Putamen (tissue), 1 donor: ENCODE data around the gene ANGPTL2.

Experiments used
- DNase-seq: peaks from one replicate; pipeline ENCODE4 v3.0.0-alpha.2; 2016; ENCODE audit warnings: low spot score

Gene ANGPTL2

DNA sequence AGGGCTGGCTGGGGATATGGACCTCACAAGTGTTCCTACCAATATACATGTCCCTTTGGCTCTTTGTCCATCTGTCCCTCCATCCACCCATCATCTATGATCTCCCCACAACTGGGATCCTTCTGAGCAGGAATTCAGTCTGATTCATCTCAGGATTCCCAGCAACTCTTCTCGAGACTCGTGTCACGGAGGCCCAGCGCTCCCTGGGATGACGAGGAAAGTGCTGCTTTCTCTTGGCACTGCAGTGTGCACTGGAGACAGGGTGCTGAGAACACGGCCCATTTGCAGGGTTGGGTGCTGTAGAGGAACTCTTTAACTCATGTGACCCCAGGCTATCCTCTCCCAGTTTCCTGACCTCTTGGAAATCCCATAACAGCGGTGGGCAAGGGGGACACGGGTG is 72.9 kb downstream of the ANGPTL2 start:
- no peak for DNase-seq

- peak; percentile 49 for DNase-seq
These were observed 73.4 kb downstream of the ANGPTL2 start for GRCh38 chr9:127049044-127049443.

- no peak for DNase-seq
These were observed 74.5 kb downstream of the ANGPTL2 start for GRCh38 chr9:127047971-127048370.

- no peak for DNase-seq
These were observed 77.3 kb downstream of the ANGPTL2 start for GRCh38 chr9:127045148-127045547.

DNA sequence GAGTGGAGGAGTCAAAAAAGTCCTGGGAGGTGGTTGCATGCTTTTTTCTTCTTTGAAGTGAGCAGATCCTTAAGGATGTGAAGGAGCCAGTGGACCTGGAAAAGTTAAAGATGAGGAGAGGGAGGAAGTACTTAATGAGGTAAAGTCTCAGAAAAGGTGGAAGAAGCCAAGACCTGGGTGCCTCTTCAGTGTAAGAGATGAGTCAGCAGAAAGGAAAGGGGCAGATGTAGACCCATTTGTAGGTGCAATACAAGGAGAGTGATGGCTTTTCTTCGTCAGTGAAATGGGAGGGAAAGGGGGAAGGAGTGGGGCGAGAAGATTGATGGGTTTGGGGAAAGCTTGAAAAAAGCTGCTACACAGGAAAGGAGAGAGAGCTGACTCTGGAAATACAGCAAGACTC is 82.9 kb downstream of the ANGPTL2 start:
- DNase-seq = no peak

DNA sequence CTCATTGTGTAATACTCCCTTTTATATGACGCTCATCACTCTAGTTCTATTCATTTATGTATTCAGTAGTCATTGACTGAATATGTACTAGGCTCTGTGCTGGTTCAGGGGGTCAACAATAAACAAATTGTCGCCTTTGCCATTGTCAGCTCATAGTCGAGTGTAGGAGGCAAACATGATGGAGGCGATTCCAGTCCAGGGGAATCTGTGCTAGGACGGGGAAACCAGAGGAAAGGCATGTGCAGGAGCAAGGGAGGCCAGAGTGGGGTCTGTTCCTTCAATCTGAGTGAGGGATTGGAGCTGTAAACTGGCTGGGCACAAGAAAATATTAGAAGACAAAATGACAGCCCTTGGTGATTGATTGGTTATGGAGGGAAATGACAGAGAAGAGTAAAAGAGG is 83.9 kb downstream of the ANGPTL2 start:
- DNase-seq = no peak
